PC-3 (cell line): ENCODE measurements around the gene CYB5R3. TPM values are rescaled to one million over a fixed set of nuclear protein-coding genes. Genes with fewer than 3 reads are reported as not detected.

ENCODE experiments used
- ATAC-seq: fragments of 200-7000 bp; cut with Tn5 transposase; 2 replicates; pipeline ENCODE4 v1.9.1; 2020; ENCODE audit warnings: mild to moderate bottlenecking, moderate library complexity
- BruUV-seq: library from RNA; stranded (reverse); fragments of 400-500 nt; replicated peaks from 2 replicates; lab custom pipeline; 2021; lab: Mats Ljungman, UMichigan
- CTCF ChIA-PET: fragments of 300-600 bp; sonication (Branson Sonifier 250); formaldehyde crosslinking; loops from one replicate; lab custom pipeline; 2022; ENCODE audit warnings: antibody characterized with exemption; lab: Charles Lee
- POLR2A ChIA-PET: fragments of 300-600 bp; sonication (Branson Sonifier 250); formaldehyde crosslinking; loops from one replicate; lab custom pipeline; 2022; ENCODE audit warnings: antibody characterized with exemption; ENCODE audit not compliant: unreplicated experiment; lab: Charles Lee
- DNase-seq: peaks from one replicate; pipeline ENCODE4 v3.0.0-alpha.2; 2015
- H2AFZ ChIP-seq: fragments of 300-600 bp; sonication (generic); 2 replicates; pipeline ENCODE4 v1.6.0; 2016; ENCODE audit warnings: antibody characterized with exemption, low read length
- H3F3A ChIP-seq: fragments of 300-600 bp; sonication (generic); one replicate; pipeline ENCODE4 v1.6.0; 2017; ENCODE audit warnings: antibody characterized with exemption, low read length, control low read depth, mild to moderate bottlenecking; ENCODE audit not compliant: unreplicated experiment
- H3K27ac ChIP-seq: fragments of 300-600 bp; sonication (generic); 2 replicates; pipeline ENCODE4 v1.5.1; 2016; ENCODE audit warnings: mild to moderate bottlenecking, low read length
- H3K27me3 ChIP-seq: fragments of 300-600 bp; sonication (generic); 2 replicates; pipeline ENCODE4 v1.6.1; 2016; ENCODE audit warnings: low read length, mixed read lengths
- H3K36me3 ChIP-seq: fragments of 300-600 bp; sonication (generic); 2 replicates; pipeline ENCODE4 v1.6.1; 2016; ENCODE audit warnings: low read depth, mixed run types, low read length, mixed read lengths
- H3K4me1 ChIP-seq: fragments of 300-600 bp; sonication (generic); 2 replicates; pipeline ENCODE4 v1.5.1; 2016; ENCODE audit warnings: low read length; ENCODE audit not compliant: insufficient read depth
- H3K4me2 ChIP-seq: fragments of 300-600 bp; sonication (generic); 2 replicates; pipeline ENCODE4 v1.6.0; 2016; ENCODE audit warnings: low read length
- H3K4me3 ChIP-seq: fragments of 300-600 bp; sonication (generic); 2 replicates; pipeline ENCODE4 v1.5.1; 2016; ENCODE audit warnings: mild to moderate bottlenecking, low read length, mixed read lengths
- H3K79me2 ChIP-seq: fragments of 300-600 bp; sonication (generic); 2 replicates; pipeline ENCODE4 v1.6.1; 2017; ENCODE audit warnings: low read length, mixed read lengths
- H3K9ac ChIP-seq: fragments of 300-600 bp; sonication (generic); 2 replicates; pipeline ENCODE4 v1.6.0; 2016; ENCODE audit warnings: mild to moderate bottlenecking, low read length
- H3K9me2 ChIP-seq: fragments of 300-600 bp; sonication (generic); replicated peaks from 2 replicates; pipeline ENCODE4 v1.6.1; 2016; ENCODE audit warnings: mixed run types, low read length, mixed read lengths
- H3K9me3 ChIP-seq: fragments of 300-600 bp; sonication (generic); 2 replicates; pipeline ENCODE4 v1.6.1; 2016; ENCODE audit warnings: low read length, mixed read lengths
- H4K20me1 ChIP-seq: fragments of 300-600 bp; sonication (generic); 2 replicates; pipeline ENCODE4 v1.6.1; 2016; ENCODE audit warnings: low read length, mixed read lengths
- CTCF ChIP-seq: fragments of 300-600 bp; sonication (generic); conservative IDR thresholded peaks from 2 replicates; pipeline ENCODE4 v1.5.1; 2017; ENCODE audit warnings: antibody characterized with exemption, low read depth, mild to moderate bottlenecking, low read length
- EZH2 ChIP-seq: fragments of 300-600 bp; sonication (generic); IDR thresholded peaks from one replicate; pipeline ENCODE4 v1.6.1; 2017; ENCODE audit warnings: antibody characterized with exemption, mild to moderate bottlenecking, low read length; ENCODE audit not compliant: unreplicated experiment
- EZH2phosphoT487 ChIP-seq: fragments of 300-600 bp; sonication (generic); IDR thresholded peaks from 2 replicates; pipeline ENCODE4 v1.6.1; 2018; ENCODE audit warnings: mild to moderate bottlenecking, antibody characterized with exemption, low read length, borderline replicate concordance
- intact Hi-C: fragments of 100-400 bp; cut with micrococcal nuclease; formaldehyde crosslinking; loops from 2 replicates; pipeline ENCODE4 v1.9.0; 2023
- total RNA-seq: library from RNA; depleted of rRNA; stranded (reverse); fragments of >200 nt; gene quantifications from 2 replicates; pipeline ENCODE4 v1.2.3, GENCODE V29; 2014

The CYB5R3 gene
- total RNA-seq, 1 experiment from 2014 or later = 73.3 TPM

- BruUV-seq = no TSS peak
- no peak overlapping the region for H2AFZ ChIP-seq
- no peaks in the 10 kb centered on the region for H3K4me1 ChIP-seq
- peaks cover 18% of the 10 kb centered on the region for H3K36me3 ChIP-seq
- no peak for DNase-seq
- no peaks in the 10 kb centered on the region for H3F3A ChIP-seq
- peaks cover 4% of the 10 kb centered on the region for H3K79me2 ChIP-seq
- no peaks in the 10 kb centered on the region for H4K20me1 ChIP-seq
- ChIA-PET CTCF (no interaction called here), POLR2A (no interaction called here)
- no peak overlapping the region for H3K4me2 ChIP-seq
- H3K9me2 ChIP-seq = no peaks in the 10 kb centered on the region
- H3K9ac ChIP-seq = no peak overlapping the region
- H3K9me3 ChIP-seq = no peaks in the 10 kb centered on the region
- ATAC-seq = no peak
- intact Hi-C loops = no loop called here
- TF ChIP-seq CTCF (no peak), EZH2 (no peak), EZH2phosphoT487 (no peak)
- no peak overlapping the region for H3K27ac ChIP-seq
- H3K4me3 ChIP-seq = no peak overlapping the region
- H3K27me3 ChIP-seq = no peaks in the 10 kb centered on the region
Measured at GRCh38 chr22:42586381-42586780, 62.8 kb downstream of the CYB5R3 start.

DNA sequence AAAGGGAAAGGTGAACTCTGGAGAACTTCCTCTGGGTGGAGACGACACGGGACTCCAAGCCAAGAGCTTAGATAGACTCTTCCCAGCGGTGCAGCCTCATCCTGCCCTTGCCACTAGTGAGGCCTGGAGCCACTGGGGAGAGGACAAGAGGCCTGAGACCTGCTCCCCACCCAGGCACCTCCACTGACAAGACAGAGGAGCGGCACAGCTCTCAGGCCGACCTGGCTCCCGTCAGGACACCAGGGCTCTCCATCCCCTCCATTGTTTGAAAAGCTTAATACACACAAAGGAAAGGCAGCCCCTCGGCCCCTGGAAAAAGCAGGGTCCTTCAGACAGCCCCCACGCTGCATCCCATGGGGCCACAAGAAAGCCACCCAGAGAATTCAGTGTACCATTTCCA is 64.1 kb downstream of the CYB5R3 start:
- TF ChIP-seq CTCF = no peak
- no peak for TF ChIP-seq EZH2phosphoT487
- no peak for TF ChIP-seq EZH2
- POLR2A ChIA-PET = no interaction called here
- Histone ChIP-seq H3K4me1 (no peaks in the 10 kb centered on the region), H3K4me3 (no peak overlapping the region), H3K9me3 (no peaks in the 10 kb centered on the region), H3K36me3 (peaks cover 18% of the 10 kb centered on the region), H3K9me2 (no peaks in the 10 kb centered on the region), H3F3A (no peaks in the 10 kb centered on the region), H3K4me2 (no peak overlapping the region), H3K27me3 (no peaks in the 10 kb centered on the region), H3K79me2 (peaks cover 12% of the 10 kb centered on the region), H3K27ac (no peak overlapping the region), H4K20me1 (no peaks in the 10 kb centered on the region), H2AFZ (no peak overlapping the region), H3K9ac (no peak overlapping the region)
- DNase-seq (no peak), ATAC-seq (no peak)
- intact Hi-C loops = no loop called here
- BruUV-seq = no TSS peak
- CTCF ChIA-PET = no interaction called here

- Histone ChIP-seq H3K4me2 (no peak overlapping the region), H3K4me3 (no peak overlapping the region), H4K20me1 (no peaks in the 10 kb centered on the region), H3K4me1 (no peaks in the 10 kb centered on the region), H3K79me2 (peaks cover 15% of the 10 kb centered on the region), H3F3A (no peaks in the 10 kb centered on the region), H3K9me3 (no peaks in the 10 kb centered on the region), H3K27ac (no peak overlapping the region), H2AFZ (no peak overlapping the region), H3K9ac (no peak overlapping the region), H3K9me2 (no peaks in the 10 kb centered on the region), H3K27me3 (no peaks in the 10 kb centered on the region), H3K36me3 (peaks cover 18% of the 10 kb centered on the region)
- no peak for DNase-seq
- ATAC-seq = no peak
- POLR2A ChIA-PET = no interaction called here
- BruUV-seq = no TSS peak
- intact Hi-C loops = no loop called here
- CTCF ChIA-PET = no interaction called here
- TF ChIP-seq CTCF (no peak), EZH2 (no peak), EZH2phosphoT487 (no peak)
Measured at GRCh38 chr22:42584364-42584940, 64.7 kb downstream of the CYB5R3 start.
